ENCODE data around the gene GRM1.

Gene GRM1

GRCh38 chr6:146315381-146316174 lies 286.7 kb downstream of the GRM1 start:
- DNase-seq (ENCODE audit: low read depth in 1 of 2, low spot score in 1 of 2): no peak

DNA sequence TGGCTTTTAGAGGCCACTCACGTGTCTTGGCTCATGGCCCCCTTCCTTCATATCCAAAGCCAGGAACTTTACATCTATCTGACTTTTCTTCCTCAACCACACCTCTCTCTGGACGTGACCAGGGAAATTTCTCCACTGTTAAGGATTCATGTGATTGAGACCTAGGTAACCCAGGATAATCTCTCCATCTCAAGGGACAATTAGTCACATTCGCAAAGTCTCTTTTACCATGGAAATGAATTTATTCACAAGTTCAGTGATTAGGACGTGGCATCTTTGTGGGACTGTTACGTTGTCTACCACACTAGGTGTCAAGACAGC lies 287.3 kb downstream of the GRM1 start:
- no peak for DNase-seq (ENCODE audit: low read depth in 1 of 2, low spot score in 1 of 2)

DNA sequence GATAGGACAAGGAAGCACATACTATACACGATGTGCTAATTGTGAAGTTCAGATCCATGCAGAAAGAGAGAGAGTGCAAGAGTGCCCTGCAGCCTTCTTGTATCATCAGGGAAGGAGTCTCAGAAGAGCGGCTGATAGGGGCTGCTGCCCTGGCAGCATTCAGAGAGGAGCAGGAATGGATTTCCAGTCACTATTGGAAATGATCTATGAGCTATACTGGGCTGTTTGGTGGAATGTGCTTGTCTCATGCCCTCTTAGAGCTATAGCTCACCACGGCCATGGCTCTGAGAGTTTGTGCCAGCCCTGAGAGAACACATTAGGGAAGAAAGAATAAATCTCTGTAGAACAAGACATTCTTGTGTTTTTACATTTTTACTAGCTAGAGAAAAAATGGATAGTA lies 302.2 kb downstream of the GRM1 start:
- DNase-seq (ENCODE audit: low read depth in 1 of 2, low spot score in 1 of 2): no peak

DNA sequence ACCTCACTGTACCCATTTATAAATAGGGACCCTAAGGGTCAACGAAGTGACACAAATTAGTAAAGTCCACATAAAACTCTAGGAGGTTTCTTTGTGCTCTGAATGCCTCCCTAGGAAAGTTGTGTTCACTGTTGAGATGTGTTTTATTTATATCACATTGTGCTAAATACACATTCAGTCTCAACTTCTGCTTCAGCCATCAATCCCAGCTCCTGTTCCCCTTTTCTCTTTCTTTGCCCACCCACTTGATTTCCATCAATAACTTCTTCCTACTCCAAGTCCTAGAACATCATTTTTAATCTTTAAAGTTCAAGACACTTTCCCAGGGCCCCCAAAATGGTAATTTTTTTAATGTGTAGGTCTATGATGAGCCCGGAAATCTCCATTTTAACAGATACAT lies 306.5 kb downstream of the GRM1 start:
- DNase-seq (ENCODE audit: low read depth in 1 of 2, low spot score in 1 of 2): no peak

DNA sequence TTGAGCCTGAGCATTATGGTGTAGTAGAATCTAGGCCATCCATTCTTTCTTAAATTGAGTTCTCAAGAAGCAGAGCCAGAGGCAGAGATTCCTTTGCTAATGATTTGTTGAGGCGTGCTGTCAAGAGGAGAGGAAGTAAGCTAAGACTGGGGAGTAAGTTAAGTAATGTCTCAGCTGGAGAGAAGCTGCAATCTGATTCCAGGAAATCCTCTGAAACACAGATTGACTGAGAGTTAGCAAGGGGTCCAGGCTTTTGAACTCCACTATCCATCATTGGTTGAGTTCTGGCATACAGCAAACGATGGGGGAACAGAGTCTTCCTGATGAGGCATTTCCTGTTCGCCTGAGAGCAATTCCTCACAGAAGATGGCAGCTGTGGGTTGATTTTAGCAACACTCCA lies 307.3 kb downstream of the GRM1 start:
- no peak for DNase-seq (ENCODE audit: low read depth in 1 of 2, low spot score in 1 of 2)

GRCh38 chr6:146337376-146337775 lies 308.5 kb downstream of the GRM1 start:
- DNase-seq (ENCODE audit: low read depth in 1 of 2, low spot score in 1 of 2): no peak

DNA sequence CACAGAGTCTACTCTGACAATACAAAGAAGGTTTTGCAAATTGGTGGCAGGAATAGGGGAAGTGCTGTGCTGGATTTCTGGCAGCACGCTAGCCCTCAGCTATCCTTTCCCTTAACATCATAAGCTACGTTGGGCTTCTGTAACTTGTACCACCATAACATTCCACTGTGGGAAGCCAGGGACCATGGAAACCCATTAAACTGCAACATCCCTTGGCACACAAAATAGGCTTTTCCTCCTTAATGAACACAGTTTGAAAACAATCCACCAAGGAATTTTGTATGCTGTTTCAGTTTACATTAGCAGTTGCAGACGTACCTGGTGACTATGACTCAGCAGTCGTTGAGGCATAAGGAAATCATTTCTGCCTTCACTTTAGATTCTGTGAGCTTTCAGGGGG lies 310.9 kb downstream of the GRM1 start:
- DNase-seq (ENCODE audit: low read depth in 1 of 2, low spot score in 1 of 2): no peak

DNA sequence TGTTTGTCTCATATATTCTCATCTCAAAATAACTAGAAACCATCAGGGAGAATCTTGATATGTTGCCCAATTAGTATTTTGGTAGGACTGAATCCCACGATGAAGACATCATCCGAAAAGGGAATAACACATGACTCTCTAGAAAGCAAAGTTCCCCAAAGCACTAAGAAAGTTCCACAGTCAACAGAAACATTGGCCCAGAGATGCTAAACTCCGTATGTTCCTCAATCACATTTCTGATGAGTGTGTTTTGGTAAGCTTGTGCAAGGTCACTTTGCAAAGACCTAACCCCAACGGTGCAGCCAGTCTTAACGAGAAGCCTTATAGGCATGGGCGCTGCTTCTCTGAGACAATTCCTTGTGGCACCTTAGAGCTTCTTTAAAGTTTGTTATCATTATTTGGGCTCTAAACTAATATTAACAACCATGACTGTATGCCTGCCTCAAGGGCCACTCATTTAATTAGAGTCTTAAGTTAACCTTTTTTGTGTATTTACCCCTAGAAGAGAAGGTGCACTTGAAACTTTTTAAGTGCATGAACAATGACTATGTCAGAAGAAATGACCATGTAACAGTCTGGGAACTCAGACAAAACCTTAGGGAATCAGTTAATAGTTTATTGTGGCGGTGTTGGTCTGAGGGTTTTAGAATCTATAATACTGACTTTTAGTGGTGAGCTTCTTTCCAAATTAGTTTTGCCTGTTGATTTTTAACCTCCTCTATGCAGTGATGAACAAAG lies 312.8 kb downstream of the GRM1 start:
- no peak for DNase-seq (ENCODE audit: low read depth in 1 of 2, low spot score in 1 of 2)

DNA sequence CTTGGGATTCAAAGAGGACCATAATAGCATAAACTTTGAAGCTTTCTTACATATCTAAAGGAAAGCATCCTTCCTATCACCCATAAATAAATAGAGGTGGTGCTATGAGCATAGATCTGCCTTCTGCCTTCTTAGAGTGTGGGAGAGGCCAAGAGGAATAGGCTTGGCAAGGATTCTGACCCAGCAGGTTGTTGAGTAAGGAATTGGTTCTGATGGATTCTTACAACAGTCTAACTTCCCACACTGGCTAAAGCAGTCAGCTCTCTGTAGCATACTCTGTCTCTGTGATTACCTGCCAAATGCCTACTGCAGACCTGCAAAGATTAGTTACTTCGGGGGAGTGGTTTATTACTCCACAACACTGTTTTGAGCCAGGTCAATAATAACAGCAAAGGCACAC lies 316.7 kb downstream of the GRM1 start:
- no peak for DNase-seq (ENCODE audit: low read depth in 1 of 2, low spot score in 1 of 2)

- no peak for DNase-seq (ENCODE audit: low read depth in 1 of 2, low spot score in 1 of 2)
Observed at GRCh38 chr6:146347090-146347489, 318.2 kb downstream of the GRM1 start.

GRCh38 chr6:146347690-146348089 lies 318.8 kb downstream of the GRM1 start:
- no peak for DNase-seq (ENCODE audit: low read depth in 1 of 2, low spot score in 1 of 2)

DNA sequence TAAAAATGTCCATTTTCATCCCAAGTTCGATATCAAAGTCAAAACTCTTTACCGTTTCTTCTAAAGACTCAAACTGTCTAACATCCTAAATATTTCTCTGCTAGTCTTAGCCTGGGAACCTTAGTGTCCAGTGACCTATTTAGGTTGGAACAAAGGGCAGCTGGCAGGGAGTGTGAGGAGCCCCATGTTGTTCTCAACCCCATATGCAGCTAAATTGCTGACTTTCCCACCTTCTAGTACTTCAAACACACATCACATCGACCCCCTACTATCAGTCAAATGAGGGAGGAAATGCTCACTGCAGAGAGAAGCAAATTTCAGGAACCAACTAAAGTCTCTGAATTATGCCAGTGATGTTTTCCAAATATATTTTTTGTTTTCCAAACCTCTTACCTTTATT lies 322.2 kb downstream of the GRM1 start:
- no peak for DNase-seq (ENCODE audit: low read depth in 1 of 2, low spot score in 1 of 2)

DNA sequence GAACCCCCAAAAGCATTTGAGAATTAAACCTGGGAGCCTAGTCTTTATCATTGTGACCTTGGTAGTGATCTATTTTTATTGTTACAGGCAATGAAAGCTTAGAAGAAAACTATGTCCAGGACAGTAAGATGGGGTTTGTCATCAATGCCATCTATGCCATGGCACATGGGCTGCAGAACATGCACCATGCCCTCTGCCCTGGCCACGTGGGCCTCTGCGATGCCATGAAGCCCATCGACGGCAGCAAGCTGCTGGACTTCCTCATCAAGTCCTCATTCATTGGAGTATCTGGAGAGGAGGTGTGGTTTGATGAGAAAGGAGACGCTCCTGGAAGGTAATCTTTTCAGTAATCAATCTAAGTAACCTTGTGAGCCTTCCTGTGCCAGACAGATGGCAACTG lies 323.3 kb downstream of the GRM1 start:
- DNase-seq (ENCODE audit: low read depth in 1 of 2, low spot score in 1 of 2): no peak

DNA sequence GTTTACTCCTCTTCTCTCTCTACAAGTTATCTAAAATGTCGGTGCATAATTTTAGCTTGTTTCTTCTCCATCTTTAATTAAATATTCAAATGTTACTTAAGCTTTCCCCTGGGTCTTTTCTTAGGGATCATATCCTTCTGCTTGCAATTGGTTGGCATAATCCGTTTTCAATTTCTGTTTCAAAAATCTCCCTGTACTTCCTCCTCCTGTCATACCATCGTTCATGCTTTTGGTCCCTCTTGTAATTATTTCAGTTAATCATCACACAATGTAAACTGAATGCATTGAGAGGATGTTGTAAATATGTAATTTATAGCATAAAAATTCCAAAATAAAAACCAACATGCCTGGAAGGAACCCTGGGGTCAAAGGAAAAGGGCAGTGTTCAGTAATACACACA lies 325.6 kb downstream of the GRM1 start:
- no peak for DNase-seq (ENCODE audit: low read depth in 1 of 2, low spot score in 1 of 2)

DNA sequence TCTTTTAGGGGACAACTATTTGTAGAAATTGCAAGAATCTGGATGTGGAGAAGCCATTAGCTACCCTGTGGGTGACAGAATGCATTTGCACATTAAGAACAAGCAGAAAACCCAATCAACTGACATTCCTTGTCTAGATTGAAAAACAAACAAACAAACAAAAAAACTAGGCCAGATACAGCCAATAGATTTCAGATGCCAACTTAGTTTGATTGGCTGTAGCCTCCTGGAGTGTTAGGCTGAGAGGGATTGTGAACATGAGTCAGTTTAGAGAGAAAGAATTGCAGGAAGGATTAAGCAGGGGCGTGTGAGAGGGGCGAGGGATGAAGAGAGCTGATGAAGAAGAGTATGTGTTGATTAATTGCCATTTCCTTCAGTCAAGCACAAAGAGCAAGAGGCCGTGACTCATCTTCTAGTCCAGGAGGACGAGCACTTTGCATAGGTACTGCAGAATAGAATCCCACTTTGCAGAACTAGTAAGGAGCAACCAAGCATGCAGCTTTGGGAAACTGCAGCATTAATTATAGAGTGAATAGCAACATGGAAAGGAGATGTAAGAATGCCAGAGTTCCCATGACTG lies 326.7 kb downstream of the GRM1 start:
- no peak for DNase-seq (ENCODE audit: low read depth in 1 of 2, low spot score in 1 of 2)

GRCh38 chr6:146357578-146358430 lies 328.9 kb downstream of the GRM1 start:
- DNase-seq (ENCODE audit: low read depth in 1 of 2, low spot score in 1 of 2): no peak

DNA sequence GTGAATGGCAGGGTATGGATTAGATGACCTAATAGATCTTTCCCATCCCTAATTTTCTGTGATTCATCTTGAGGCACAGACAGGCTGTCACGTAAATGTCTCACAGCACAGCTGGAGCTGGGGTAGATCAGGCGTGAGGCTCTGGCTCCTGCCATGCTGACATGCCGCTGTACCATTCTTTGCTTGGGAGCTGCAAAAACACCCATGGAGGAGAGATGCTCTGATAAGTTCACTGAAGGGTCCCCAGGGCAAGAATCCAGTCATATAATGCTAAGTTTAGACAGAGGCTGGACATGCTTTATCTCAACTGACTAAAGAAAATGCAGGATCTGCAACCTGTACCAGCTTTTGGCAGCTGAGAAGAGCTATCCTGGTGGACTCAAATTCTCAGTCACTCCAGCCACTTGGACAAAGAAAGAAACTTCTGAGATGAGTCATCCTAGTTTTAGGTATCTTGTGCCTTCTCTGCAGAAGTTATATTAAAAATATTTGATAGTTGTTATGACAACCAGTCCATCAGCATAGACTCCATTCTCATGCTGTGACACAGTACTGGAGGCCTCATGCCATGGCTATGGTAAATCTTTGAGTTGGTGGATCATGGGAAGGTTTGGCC lies 329.7 kb downstream of the GRM1 start:
- no peak for DNase-seq (ENCODE audit: low read depth in 1 of 2, low spot score in 1 of 2)

DNA sequence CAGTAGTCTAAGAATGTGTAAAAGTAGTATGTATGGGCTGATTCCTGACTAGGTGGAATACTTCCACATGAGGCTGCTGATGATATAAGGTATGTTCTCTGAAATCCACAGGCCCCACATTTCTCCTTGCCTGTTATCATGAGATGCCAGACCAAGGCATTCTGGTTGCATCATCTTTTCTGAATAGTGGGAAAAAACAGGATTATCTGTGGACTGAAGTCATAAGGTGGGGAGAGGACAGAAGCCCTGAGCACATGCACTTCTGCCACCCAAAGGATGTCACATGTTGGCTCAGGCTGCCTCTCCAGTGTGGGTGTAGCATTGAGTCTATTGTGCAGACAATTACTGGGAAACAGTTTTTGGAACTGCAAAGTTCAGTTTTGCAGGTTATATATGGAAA lies 330.3 kb downstream of the GRM1 start:
- no peak for DNase-seq (ENCODE audit: low read depth in 1 of 2, low spot score in 1 of 2)

GRCh38 chr6:146361128-146361924 lies 332.5 kb downstream of the GRM1 start:
- DNase-seq (ENCODE audit: low read depth in 1 of 2, low spot score in 1 of 2): no peak

- no peak for DNase-seq (ENCODE audit: low read depth in 1 of 2, low spot score in 1 of 2)
Observed at GRCh38 chr6:146363838-146364607, 335.2 kb downstream of the GRM1 start.
